AG10803 (cell line): ENCODE data around the gene THRAP3.

Experiments used
- DNase-seq: peaks from one replicate; pipeline ENCODE4 v3.0.0; 2010; ENCODE audit warnings: low read depth
- H3K4me3 ChIP-seq: 2 replicates; pipeline ENCODE4 v1.5.1; 2011; ENCODE audit warnings: mild to moderate bottlenecking, low read length, control low read depth
- TF ChIP-seq, protein P1 (sequence below): conservative IDR thresholded peaks from 2 replicates; pipeline ENCODE4 v1.5.1; 2011; ENCODE audit warnings: mild to moderate bottlenecking, low read length, control low read depth, inconsistent platforms

The THRAP3 gene

DNA sequence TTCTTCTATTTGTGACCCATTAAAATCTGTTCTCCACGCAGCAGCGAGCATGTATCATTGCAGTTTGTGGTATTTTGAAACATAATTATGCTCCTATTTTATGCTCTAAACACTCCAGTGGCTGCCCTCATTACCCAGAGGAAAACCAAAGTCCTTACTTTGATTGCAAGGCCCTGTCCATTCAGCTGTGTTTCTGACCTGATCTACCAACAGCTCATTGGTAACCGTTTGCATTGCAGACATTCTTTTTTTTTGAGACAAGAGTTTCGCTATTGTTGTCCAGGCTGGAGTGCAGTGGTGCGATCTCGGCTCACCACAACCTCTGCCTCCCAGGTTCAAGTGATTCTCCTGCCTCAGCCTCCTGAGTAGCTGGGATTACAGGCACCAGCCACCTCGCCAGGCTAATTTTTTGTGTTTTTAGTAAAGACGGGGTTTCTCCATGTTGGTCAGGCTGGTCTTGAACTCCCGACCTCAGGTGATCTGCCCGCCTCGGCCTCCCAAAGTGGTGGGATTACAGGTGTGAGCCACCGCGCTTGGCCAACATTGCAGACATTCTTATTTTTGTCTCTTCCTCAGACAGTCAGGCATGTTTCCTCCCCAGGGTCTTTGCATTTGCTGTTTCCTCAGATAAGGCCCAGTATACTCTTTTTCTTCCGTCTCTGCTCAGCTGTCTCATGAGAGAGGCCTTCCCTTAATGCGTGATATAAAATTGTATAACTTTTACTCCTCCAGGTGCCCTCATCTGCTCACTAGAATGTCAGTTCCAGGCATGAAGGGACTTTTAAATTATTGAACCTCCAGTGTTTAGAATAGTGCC lies 32.5 kb downstream of the THRAP3 start:
- TF ChIP-seq, protein P1, sequence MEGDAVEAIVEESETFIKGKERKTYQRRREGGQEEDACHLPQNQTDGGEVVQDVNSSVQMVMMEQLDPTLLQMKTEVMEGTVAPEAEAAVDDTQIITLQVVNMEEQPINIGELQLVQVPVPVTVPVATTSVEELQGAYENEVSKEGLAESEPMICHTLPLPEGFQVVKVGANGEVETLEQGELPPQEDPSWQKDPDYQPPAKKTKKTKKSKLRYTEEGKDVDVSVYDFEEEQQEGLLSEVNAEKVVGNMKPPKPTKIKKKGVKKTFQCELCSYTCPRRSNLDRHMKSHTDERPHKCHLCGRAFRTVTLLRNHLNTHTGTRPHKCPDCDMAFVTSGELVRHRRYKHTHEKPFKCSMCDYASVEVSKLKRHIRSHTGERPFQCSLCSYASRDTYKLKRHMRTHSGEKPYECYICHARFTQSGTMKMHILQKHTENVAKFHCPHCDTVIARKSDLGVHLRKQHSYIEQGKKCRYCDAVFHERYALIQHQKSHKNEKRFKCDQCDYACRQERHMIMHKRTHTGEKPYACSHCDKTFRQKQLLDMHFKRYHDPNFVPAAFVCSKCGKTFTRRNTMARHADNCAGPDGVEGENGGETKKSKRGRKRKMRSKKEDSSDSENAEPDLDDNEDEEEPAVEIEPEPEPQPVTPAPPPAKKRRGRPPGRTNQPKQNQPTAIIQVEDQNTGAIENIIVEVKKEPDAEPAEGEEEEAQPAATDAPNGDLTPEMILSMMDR: no peak
- H3K4me3 ChIP-seq: no peak overlapping the region
- no peak for DNase-seq

DNA sequence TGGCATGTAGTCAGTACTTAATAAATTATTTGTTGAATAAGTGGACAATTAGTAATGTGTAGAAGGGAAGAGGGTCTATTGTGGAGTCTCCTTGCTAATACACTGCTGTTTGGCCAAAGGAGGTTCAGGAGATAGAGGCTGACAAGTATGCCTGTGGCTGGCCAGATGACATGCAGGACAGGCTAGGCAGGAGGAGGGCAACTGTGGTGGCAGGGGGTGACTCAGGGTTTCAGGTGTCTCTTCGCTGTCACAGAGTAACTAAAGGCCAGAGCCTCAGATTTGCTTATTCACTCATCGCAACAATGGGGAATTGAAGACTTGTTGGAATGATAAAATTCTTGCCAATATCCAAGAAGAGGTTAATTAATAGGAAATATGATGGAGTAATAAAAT lies 33.1 kb downstream of the THRAP3 start:
- H3K4me3 ChIP-seq: no peak overlapping the region
- DNase-seq: peak; percentile 30
- TF ChIP-seq, protein P1: no peak

DNA sequence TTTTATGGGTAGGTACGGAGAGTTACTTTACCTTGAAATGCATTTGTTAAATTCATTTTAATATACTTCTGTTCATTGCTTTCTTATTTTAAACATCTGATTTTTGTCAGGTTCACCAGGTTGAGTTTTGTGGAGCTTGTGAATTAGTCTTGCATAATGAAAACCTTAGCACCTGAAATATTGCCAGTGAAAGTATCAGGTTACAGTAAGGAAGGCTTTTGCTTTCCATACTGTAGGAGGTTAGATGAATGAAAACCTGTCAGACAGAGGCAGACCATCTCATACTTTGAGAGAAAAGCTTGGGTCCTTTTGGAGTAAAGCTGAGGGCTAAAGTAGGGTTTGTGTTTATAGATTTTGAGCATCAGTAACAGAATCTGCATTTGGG lies 34.7 kb downstream of the THRAP3 start:
- no peak for DNase-seq
- no peak overlapping the region for H3K4me3 ChIP-seq
- TF ChIP-seq, protein P1: no peak

DNA sequence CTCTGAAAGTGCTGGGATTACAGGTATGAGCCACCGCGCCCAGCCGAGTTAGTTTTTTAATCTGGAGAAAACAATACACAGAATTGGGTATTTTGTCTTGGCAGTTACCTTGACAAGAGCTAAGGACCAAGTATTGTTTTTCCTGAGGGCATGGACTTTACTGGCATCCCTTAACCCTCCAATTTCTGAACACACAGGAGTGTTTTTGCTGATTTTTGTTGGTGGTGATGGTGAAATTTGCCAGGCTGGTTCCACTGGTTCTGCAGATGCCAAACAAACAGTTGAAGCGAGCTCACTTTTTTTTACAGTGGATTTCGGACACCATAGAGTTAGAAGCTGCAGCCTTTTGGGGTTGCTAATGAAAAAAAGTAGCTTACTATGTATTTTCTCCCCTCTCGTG lies 44.7 kb downstream of the THRAP3 start:
- no peak for DNase-seq
- TF ChIP-seq, protein P1: no peak
- H3K4me3 ChIP-seq: no peak overlapping the region

DNA sequence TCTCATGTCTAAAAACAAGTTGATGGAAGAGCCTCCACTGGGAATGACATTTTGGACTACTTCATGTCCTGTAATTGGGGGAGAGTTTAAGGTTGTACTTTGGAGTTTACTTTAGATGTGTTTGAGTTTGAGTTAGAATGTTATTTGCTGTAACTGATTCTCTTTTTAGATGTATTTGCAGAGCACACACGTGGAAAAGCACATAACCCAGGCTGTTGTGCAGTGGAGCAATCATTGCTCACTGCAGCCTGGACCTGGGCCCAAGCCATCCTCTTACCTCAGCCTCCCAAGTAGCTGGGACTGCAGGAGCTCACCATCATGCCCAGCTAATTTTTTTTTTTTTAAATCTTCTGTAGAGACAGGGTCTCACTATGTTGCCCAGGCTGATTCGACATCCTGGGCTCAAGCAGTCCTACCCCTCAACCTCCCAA lies 45.2 kb downstream of the THRAP3 start:
- H3K4me3 ChIP-seq: no peak overlapping the region
- TF ChIP-seq, protein P1: no peak
- DNase-seq: peak; percentile 40

DNA sequence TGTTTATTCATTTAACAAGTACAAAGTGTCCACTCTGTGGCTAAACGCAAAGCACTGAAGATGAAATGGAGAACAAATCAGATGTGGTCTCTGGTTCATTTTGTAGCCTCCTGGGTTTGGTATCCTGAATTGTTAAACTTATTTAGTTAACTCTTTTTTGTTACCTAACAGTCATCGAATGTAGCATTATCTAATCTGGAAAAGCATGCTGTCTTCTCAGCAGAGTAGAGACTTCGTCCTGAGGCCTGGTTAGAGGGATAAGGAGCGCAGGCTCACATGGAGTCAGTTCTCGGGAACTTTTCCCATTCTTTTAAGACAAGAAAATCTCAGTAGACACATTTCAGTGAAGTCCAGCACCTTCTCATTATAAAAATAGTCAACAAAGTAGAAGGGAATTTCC lies 48.8 kb downstream of the THRAP3 start:
- no peak for DNase-seq
- H3K4me3 ChIP-seq: no peak overlapping the region
- TF ChIP-seq, protein P1: no peak

DNA sequence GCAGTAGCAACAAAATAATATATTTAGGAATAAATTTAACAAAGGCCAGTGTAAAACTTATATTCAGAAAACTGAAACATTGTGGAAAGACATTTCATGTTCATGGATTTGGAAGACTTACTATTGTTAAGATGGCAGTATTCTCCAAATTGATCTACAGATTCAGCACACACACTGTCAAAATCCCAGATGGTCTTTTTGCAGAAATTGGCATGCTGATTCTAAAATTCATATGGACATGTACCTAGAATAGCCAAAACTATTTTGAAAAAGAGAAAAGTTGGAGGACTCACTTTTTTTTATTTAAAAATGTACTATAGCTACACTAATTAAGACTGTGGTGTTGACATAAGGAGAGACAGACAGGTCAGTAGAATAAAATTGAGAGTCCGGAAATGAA lies 50.0 kb downstream of the THRAP3 start:
- TF ChIP-seq, protein P1: no peak
- no peak overlapping the region for H3K4me3 ChIP-seq
- DNase-seq: no peak
